Measurements from ENCODE around the gene KCNJ12. TPM values are rescaled to one million over a fixed set of nuclear protein-coding genes. Genes with fewer than 3 reads are reported as not detected.

The KCNJ12 gene
- polyA plus RNA-seq, 3 donors: not detected

- Mint-ChIP-seq H3K27me3 (ENCODE audit: low read depth in 3 of 3) (peaks cover 36 to 49% (median 48%) of the 10 kb centered on the region in 3 donors), H3K36me3 (no peaks in the 10 kb centered on the region), H3K4me1 (peaks cover 10% of the 10 kb centered on the region), H3K27ac (no peak overlapping the region), H3K4me3 (peak overlapping the region in 1 of 2 donors; percentile 21), H3K9me3 (peaks cover 0 to 10% (median 0%) of the 10 kb centered on the region in 7 donors)
- H3K27me3 ChIP-seq (ENCODE audit: control insufficient read depth in 2 of 2, insufficient read depth in 2 of 2, low read length in 2 of 2): peaks cover 24 to 38% of the 10 kb centered on the region in 2 donors
- no peaks in the 10 kb centered on the region for H3K9me3 ChIP-seq (replicated peaks in 1 of 2; ENCODE audit: control insufficient read depth in 1 of 2, insufficient read depth in 1 of 2, low read length in 2 of 2)
- H3K79me2 ChIP-seq (ENCODE audit: insufficient read depth, low read length): no peaks in the 10 kb centered on the region
- no peaks in the 10 kb centered on the region for H4K20me1 ChIP-seq (ENCODE audit: insufficient read depth, low read length)
- no peak overlapping the region for H3K9ac ChIP-seq (ENCODE audit: insufficient read depth, low read length, poor library complexity, severe bottlenecking)
- no peak overlapping the region for H3K4me3 ChIP-seq (replicated peaks in 1 of 3; ENCODE audit: low read depth in 2 of 3, low read length in 3 of 3)
- TF ChIP-seq, protein P1, sequence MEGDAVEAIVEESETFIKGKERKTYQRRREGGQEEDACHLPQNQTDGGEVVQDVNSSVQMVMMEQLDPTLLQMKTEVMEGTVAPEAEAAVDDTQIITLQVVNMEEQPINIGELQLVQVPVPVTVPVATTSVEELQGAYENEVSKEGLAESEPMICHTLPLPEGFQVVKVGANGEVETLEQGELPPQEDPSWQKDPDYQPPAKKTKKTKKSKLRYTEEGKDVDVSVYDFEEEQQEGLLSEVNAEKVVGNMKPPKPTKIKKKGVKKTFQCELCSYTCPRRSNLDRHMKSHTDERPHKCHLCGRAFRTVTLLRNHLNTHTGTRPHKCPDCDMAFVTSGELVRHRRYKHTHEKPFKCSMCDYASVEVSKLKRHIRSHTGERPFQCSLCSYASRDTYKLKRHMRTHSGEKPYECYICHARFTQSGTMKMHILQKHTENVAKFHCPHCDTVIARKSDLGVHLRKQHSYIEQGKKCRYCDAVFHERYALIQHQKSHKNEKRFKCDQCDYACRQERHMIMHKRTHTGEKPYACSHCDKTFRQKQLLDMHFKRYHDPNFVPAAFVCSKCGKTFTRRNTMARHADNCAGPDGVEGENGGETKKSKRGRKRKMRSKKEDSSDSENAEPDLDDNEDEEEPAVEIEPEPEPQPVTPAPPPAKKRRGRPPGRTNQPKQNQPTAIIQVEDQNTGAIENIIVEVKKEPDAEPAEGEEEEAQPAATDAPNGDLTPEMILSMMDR (IDR thresholded peaks at IDR 0.05): no peak
- no peaks in the 10 kb centered on the region for H3K36me3 ChIP-seq (replicated peaks in 1 of 2; ENCODE audit: control insufficient read depth in 1 of 2, insufficient read depth in 2 of 2, low read length in 2 of 2)
- no peak for DNase-seq
- H3K27ac ChIP-seq (ENCODE audit: low read depth in 1 of 2, low read length in 2 of 2): no peak overlapping the region
- intact Hi-C loops (cut with micrococcal nuclease): no loop called here
- 34% methylated on average over 3 of the region's 5 CpGs for WGBS (ENCODE audit: insufficient coverage)
- H3K4me1 ChIP-seq (ENCODE audit: control insufficient read depth in 1 of 2, insufficient read depth in 2 of 2, low read length in 2 of 2): peaks cover 0 to 18% of the 10 kb centered on the region in 2 donors
- no peak overlapping the region for H2AFZ ChIP-seq (ENCODE audit: insufficient read depth, low read depth, low read length, poor library complexity, severe bottlenecking)
- H3K4me2 ChIP-seq (replicated peaks; ENCODE audit: extremely low read depth, low read length, poor library complexity, severe bottlenecking): no peak overlapping the region
Observed at GRCh38 chr17:21378553-21378952, 2.4 kb downstream of the KCNJ12 start.

DNA sequence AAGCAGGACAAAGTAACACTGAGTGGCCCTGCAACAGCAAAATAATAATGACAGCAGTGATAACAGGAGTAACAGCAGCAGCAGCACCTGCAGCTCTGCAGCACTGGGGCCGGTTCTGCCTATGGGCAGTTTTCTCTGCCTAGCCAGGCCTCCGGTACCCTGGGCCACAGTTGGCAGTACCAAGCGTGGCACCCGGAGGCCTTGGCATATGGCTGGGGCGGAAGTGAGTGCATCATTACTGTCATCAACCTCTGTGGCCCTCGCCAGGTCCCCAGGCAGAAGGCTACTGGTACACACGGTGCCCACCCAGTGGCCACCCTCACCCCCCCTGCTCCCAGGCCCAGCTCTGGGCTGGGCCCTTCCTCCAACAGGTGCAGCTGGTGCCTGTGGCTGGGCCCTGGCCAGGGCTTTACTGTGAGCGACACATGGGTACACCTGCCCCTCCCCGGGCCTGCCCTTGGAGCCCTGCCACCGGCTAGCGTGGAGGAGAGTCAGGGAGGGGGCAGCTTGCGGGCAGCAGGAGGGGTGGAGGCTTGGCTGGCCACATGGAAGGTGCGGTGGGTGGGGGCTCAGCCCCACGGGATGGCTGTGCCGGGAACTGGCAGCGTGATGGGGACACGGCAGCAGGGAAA, 3.0 kb downstream of the KCNJ12 start:
- no peak overlapping the region for H3K4me3 ChIP-seq (replicated peaks in 1 of 3; ENCODE audit: low read depth in 2 of 3, low read length in 3 of 3)
- no peaks in the 10 kb centered on the region for H4K20me1 ChIP-seq (ENCODE audit: insufficient read depth, low read length)
- H3K27ac Mint-ChIP-seq: no peak overlapping the region
- TF ChIP-seq, protein P1 (IDR thresholded peaks at IDR 0.05): no peak
- peaks cover 0 to 18% of the 10 kb centered on the region in 2 donors for H3K4me1 ChIP-seq (ENCODE audit: control insufficient read depth in 1 of 2, insufficient read depth in 2 of 2, low read length in 2 of 2)
- 94% methylated on average over 17 of the region's 17 CpGs for WGBS (ENCODE audit: insufficient coverage)
- H3K9me3 Mint-ChIP-seq: peaks cover 0 to 9% (median 0%) of the 10 kb centered on the region in 7 donors
- no peaks in the 10 kb centered on the region for H3K9me3 ChIP-seq (replicated peaks in 1 of 2; ENCODE audit: control insufficient read depth in 1 of 2, insufficient read depth in 1 of 2, low read length in 2 of 2)
- H3K4me3 Mint-ChIP-seq: no peak overlapping the region
- no peak overlapping the region for H3K4me2 ChIP-seq (replicated peaks; ENCODE audit: extremely low read depth, low read length, poor library complexity, severe bottlenecking)
- no peak overlapping the region for H2AFZ ChIP-seq (ENCODE audit: insufficient read depth, low read depth, low read length, poor library complexity, severe bottlenecking)
- no peak overlapping the region for H3K9ac ChIP-seq (ENCODE audit: insufficient read depth, low read length, poor library complexity, severe bottlenecking)
- no peak for DNase-seq
- peaks cover 10% of the 10 kb centered on the region for H3K4me1 Mint-ChIP-seq
- intact Hi-C loops (cut with micrococcal nuclease): no loop called here
- H3K27ac ChIP-seq (ENCODE audit: low read depth in 1 of 2, low read length in 2 of 2): no peak overlapping the region
- no peaks in the 10 kb centered on the region for H3K36me3 ChIP-seq (replicated peaks in 1 of 2; ENCODE audit: control insufficient read depth in 1 of 2, insufficient read depth in 2 of 2, low read length in 2 of 2)
- peaks cover 34 to 49% (median 47%) of the 10 kb centered on the region in 3 donors for H3K27me3 Mint-ChIP-seq (ENCODE audit: low read depth in 3 of 3)
- H3K79me2 ChIP-seq (ENCODE audit: insufficient read depth, low read length): no peaks in the 10 kb centered on the region
- no peaks in the 10 kb centered on the region for H3K36me3 Mint-ChIP-seq
- H3K27me3 ChIP-seq (ENCODE audit: control insufficient read depth in 2 of 2, insufficient read depth in 2 of 2, low read length in 2 of 2): peaks cover 24 to 38% of the 10 kb centered on the region in 2 donors

Measured in CD14-positive monocyte (primary cell).